Nephron progenitor cell (in vitro differentiated cells): ENCODE data around the gene LINC01488.

ENCODE experiments used
- DNase-seq: peaks from one replicate; pipeline ENCODE4 v3.0.0; 2021
- H3K27ac Mint-ChIP-seq: 2 replicates; pipeline ENCODE4 v1.8.0; 2021; ENCODE audit warnings: mild to moderate bottlenecking, moderate library complexity, mixed read lengths
- H3K27me3 Mint-ChIP-seq: 2 replicates; pipeline ENCODE4 v1.8.0; 2021; ENCODE audit warnings: mild to moderate bottlenecking, low read depth, mixed read lengths; ENCODE audit not compliant: poor library complexity
- H3K36me3 Mint-ChIP-seq: 2 replicates; pipeline ENCODE4 v1.8.0; 2021; ENCODE audit warnings: low read depth, mixed read lengths
- H3K4me1 Mint-ChIP-seq: 2 replicates; pipeline ENCODE4 v1.8.0; 2021; ENCODE audit warnings: mixed read lengths
- H3K4me3 Mint-ChIP-seq: 2 replicates; pipeline ENCODE4 v1.8.0; 2021; ENCODE audit warnings: mild to moderate bottlenecking, moderate library complexity, mixed read lengths
- H3K9me3 Mint-ChIP-seq: 2 replicates; pipeline ENCODE4 v1.8.0; 2021; ENCODE audit warnings: mild to moderate bottlenecking, moderate library complexity, mixed read lengths
- TF ChIP-seq, protein P1 (sequence below): fragments of 200-600 bp; sonication (generic); IDR thresholded peaks from 2 replicates; pipeline ENCODE4 v1.5.0; 2021; ENCODE audit warnings: antibody characterized with exemption

Gene LINC01488

GRCh38 chr11:69493931-69494821 is 12.7 kb downstream of the LINC01488 start:
- H3K4me3 Mint-ChIP-seq: no peak overlapping the region
- DNase-seq: no peak
- peaks cover 6% of the 10 kb centered on the region for H3K27me3 Mint-ChIP-seq
- peaks cover 10% of the 10 kb centered on the region for H3K4me1 Mint-ChIP-seq
- H3K9me3 Mint-ChIP-seq: no peaks in the 10 kb centered on the region
- TF ChIP-seq, protein P1, sequence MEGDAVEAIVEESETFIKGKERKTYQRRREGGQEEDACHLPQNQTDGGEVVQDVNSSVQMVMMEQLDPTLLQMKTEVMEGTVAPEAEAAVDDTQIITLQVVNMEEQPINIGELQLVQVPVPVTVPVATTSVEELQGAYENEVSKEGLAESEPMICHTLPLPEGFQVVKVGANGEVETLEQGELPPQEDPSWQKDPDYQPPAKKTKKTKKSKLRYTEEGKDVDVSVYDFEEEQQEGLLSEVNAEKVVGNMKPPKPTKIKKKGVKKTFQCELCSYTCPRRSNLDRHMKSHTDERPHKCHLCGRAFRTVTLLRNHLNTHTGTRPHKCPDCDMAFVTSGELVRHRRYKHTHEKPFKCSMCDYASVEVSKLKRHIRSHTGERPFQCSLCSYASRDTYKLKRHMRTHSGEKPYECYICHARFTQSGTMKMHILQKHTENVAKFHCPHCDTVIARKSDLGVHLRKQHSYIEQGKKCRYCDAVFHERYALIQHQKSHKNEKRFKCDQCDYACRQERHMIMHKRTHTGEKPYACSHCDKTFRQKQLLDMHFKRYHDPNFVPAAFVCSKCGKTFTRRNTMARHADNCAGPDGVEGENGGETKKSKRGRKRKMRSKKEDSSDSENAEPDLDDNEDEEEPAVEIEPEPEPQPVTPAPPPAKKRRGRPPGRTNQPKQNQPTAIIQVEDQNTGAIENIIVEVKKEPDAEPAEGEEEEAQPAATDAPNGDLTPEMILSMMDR: no peak
- H3K36me3 Mint-ChIP-seq: no peaks in the 10 kb centered on the region
- no peak overlapping the region for H3K27ac Mint-ChIP-seq

- DNase-seq: no peak
- Mint-ChIP-seq H3K9me3 (no peaks in the 10 kb centered on the region), H3K27me3 (peaks cover 10% of the 10 kb centered on the region), H3K27ac (no peak overlapping the region), H3K36me3 (no peaks in the 10 kb centered on the region), H3K4me3 (no peak overlapping the region), H3K4me1 (peaks cover 11% of the 10 kb centered on the region)
- TF ChIP-seq, protein P1: no peak
Measured at GRCh38 chr11:69494851-69495250, 13.4 kb downstream of the LINC01488 start.

DNA sequence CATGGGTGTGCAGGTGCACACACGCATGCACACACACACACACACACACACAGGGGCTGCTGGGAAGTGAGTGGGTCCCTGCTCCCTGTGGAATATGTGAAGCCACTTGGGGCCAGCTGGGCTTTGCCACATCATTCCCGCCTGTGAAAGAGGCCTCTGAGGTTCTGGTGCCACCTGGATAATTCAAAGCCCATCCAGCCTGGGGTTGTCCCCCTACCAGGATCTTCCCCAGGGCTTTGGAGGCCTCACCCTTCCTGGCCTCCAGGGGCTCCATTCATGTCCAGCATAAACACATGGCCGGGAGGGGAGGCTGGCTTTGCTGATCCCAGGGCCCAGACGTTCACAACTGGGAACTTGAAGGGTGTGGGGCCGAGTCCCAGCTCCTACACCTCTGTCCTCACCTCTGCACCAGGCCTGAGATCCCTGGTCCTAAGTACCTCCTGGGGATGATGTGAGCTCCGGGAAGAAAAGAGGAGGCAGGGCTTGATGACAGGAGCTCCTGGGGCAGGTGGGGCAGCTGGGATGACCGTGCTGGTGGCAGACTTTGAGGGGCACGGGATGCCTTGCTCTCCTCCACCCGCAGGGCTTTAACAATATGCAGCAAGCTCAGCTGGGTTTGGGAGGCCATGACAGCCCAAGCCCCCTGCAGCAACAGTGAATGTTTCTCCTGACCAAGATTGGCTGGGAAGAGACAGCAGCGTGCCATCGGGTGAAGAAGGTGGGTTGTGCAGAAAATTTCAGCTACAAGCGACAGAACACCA is 14.2 kb downstream of the LINC01488 start:
- TF ChIP-seq, protein P1: no peak
- Mint-ChIP-seq H3K36me3 (no peaks in the 10 kb centered on the region), H3K27ac (no peak overlapping the region), H3K9me3 (no peaks in the 10 kb centered on the region), H3K4me1 (peaks cover 11% of the 10 kb centered on the region), H3K27me3 (peaks cover 12% of the 10 kb centered on the region), H3K4me3 (no peak overlapping the region)
- no peak for DNase-seq

DNA sequence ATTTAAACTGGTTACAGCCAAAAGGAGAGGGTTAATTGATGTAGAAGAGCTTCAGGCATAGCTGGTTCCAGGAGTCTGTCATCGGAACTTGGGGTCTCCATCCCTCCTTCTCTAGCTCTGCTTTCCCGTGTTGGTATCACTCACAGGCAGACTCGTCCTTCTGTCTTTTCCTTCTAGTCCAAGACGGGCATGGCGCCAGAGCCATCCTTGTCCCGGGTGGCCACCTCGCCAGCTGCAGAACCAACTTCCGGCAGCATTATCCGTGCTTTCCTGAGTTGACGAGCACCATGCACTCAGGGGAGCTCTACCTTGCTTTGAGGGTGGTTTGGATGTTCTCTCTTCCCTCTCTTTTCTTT is 14.7 kb downstream of the LINC01488 start:
- no peaks in the 10 kb centered on the region for H3K9me3 Mint-ChIP-seq
- H3K4me3 Mint-ChIP-seq: no peak overlapping the region
- TF ChIP-seq, protein P1: no peak
- no peak overlapping the region for H3K27ac Mint-ChIP-seq
- H3K4me1 Mint-ChIP-seq: peaks cover 11% of the 10 kb centered on the region
- H3K27me3 Mint-ChIP-seq: peaks cover 14% of the 10 kb centered on the region
- H3K36me3 Mint-ChIP-seq: no peaks in the 10 kb centered on the region
- DNase-seq: no peak

- no peak overlapping the region for H3K27ac Mint-ChIP-seq
Measured at GRCh38 chr11:69496631-69497220, 15.3 kb downstream of the LINC01488 start.

More at GRCh38 chr11:69496631-69497220, 15.3 kb downstream of the LINC01488 start:
- TF ChIP-seq, protein P1: no peak
- peaks cover 13% of the 10 kb centered on the region for H3K27me3 Mint-ChIP-seq
- peaks cover 11% of the 10 kb centered on the region for H3K4me1 Mint-ChIP-seq
- no peak overlapping the region for H3K4me3 Mint-ChIP-seq
- no peak for DNase-seq
- no peaks in the 10 kb centered on the region for H3K36me3 Mint-ChIP-seq
- H3K9me3 Mint-ChIP-seq: no peaks in the 10 kb centered on the region
